GM19468 (cell line): Measurements from ENCODE around the gene SMARCA2.
"Not testable (repeated sequence)": the region's sequence is repeated elsewhere in the genome, so short reads cannot be mapped to it uniquely, and the experiment has no call there.

Experiments used
- ATAC-seq: cut with Tn5 transposase; IDR thresholded peaks from one replicate; pipeline ENCODE4 v1.9.1; 2021; ENCODE audit warnings: mild to moderate bottlenecking, moderate library complexity, moderate number of reproducible peaks; ENCODE audit not compliant: unreplicated experiment; ENCODE audit errors: extremely low read depth

The SMARCA2 gene

GRCh38 chr9:2128618-2129017 lies 113.5 kb downstream of the SMARCA2 start:
- ATAC-seq: no peak

GRCh38 chr9:2130941-2131340 lies 115.8 kb downstream of the SMARCA2 start:
- ATAC-seq: no peak

GRCh38 chr9:2132484-2133082 lies 117.4 kb downstream of the SMARCA2 start:
- ATAC-seq: no peak

- ATAC-seq: no peak
Measured at GRCh38 chr9:2134391-2134790, 119.2 kb downstream of the SMARCA2 start.

GRCh38 chr9:2138646-2139045 lies 123.5 kb downstream of the SMARCA2 start:
- ATAC-seq: no peak

- ATAC-seq: no peak
Measured at GRCh38 chr9:2140600-2141223, 125.6 kb downstream of the SMARCA2 start.

- no peak for ATAC-seq
Measured at GRCh38 chr9:2142212-2142611, 127.1 kb downstream of the SMARCA2 start.

GRCh38 chr9:2144619-2145018 lies 129.5 kb downstream of the SMARCA2 start:
- ATAC-seq: no peak

- no peak for ATAC-seq
Measured at GRCh38 chr9:2145746-2146145, 130.6 kb downstream of the SMARCA2 start.

- not testable (repeated sequence) for ATAC-seq
Measured at GRCh38 chr9:2146700-2147099, 131.6 kb downstream of the SMARCA2 start.

- ATAC-seq: no peak
Measured at GRCh38 chr9:2150338-2150737, 135.2 kb downstream of the SMARCA2 start.

GRCh38 chr9:2151171-2151570 lies 136.0 kb downstream of the SMARCA2 start:
- ATAC-seq: no peak

- ATAC-seq: no peak
Measured at GRCh38 chr9:2152966-2153629, 138.0 kb downstream of the SMARCA2 start.

GRCh38 chr9:2153630-2154217 lies 138.6 kb downstream of the SMARCA2 start:
- ATAC-seq: no peak

GRCh38 chr9:2154731-2155130 lies 139.6 kb downstream of the SMARCA2 start:
- ATAC-seq: no peak

- ATAC-seq: no peak
Measured at GRCh38 chr9:2155966-2156365, 140.8 kb downstream of the SMARCA2 start.

GRCh38 chr9:2157277-2158110 lies 142.3 kb downstream of the SMARCA2 start:
- no peak for ATAC-seq

- ATAC-seq: no peak
Measured at GRCh38 chr9:2158111-2158610, 143.0 kb downstream of the SMARCA2 start.

- no peak for ATAC-seq
Measured at GRCh38 chr9:2158766-2159430, 143.8 kb downstream of the SMARCA2 start.
